HL-60/S4 treated with phorbol 12-myristate 13-acetate at 8.2 ng/mL for 4 days and 3 days (cell line): ENCODE data around the gene NEK10.
"Not testable (repeated sequence)": the region's sequence is repeated elsewhere in the genome, so short reads cannot be mapped to it uniquely, and the experiment has no call there.

Source experiments
- in situ Hi-C: fragments of 300-500 bp; cut with MboI; formaldehyde crosslinking; loops from 2 replicates; pipeline ENCODE4 v1.15.0; 2022; ENCODE audit warnings: low sequenced_read_pairs

NEK10 gene

DNA sequence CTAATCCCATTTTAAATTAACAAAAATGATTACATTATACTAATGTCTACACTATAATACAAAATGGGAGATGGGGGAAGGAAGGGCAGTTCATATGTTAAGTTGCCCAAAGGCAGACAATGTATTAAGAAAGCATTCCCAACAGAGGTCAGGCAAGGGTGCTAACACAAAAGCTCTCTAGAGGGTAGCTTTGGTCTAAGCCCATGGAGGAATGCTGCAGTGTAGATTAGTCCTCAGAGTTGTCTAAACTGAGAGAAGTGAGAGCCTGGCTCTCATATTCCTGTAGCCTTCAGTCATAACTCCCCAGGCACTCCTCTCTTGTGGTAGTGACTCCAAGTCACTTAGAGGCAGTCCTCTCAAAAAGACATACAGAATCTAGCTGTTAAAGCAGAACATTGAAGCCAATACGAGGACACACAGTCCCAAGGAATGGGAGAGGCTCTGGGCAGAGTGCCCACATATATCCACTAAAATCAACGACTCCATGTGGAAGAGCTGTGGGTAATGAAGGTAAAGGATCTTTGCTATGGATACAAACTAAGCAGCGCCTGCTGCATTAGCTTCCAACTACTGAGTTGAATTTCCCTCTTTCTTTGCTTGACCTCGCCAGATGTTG, 14.5 kb downstream of the NEK10 start:
- in situ Hi-C loops, result no loop called here

DNA sequence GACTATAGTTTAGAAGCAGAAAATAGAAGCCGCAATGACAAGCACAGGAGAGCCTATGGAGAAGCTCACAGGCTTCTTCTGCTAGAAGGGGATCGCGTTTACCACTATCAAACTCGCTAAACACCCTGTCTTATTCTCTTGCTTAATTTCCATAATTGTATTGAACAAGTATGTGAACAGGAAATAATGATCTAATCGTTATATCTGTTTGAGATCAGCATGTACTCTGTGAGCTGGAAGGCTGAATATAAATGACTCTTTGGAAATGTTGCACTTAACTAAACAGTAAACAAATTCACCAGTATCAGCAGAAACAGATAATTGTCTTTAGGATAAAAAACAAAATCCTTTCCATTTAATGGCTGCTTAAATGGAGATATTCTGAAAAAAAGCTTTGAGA, 15.0 kb downstream of the NEK10 start:
- in situ Hi-C loops, result no loop called here

DNA sequence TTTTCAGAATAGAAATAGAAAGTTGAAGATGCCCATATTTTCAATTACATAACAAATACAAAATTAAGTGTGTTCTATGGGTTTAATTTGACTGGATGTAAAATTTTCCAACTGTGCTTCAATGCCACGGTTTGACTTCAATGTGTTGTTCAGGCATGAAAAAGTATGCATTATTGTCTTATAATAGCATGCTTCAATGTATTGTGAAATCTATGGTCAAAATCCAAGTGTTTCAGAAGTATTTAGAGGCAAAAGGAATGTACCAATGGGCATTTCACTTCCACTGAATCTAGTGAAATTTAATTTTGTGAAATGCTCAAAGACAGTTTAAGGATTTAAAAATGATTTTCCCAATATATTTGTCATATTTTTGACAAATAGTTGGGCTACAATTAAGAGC, 16.0 kb downstream of the NEK10 start:
- in situ Hi-C loops, result no loop called here

DNA sequence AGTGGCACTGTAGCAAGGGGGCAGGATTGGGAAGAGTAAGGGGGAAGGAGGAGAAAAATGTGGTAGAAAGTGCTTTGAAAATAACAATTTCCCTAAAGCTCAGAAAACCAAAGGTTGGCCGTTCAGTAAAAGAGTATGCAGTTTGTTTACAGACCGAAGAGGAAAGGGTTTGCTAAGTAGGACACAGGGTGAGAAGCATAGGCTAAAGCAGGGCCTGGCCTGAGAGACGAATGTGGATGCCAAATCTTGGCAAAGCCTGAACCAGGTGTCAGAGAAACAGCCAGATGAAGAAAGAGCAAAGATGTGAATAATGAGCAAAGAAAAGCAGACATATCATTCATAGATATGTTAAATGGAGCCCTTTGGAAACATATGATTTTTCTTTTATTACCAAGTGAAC, 17.1 kb downstream of the NEK10 start:
- in situ Hi-C loops, result no loop called here

DNA sequence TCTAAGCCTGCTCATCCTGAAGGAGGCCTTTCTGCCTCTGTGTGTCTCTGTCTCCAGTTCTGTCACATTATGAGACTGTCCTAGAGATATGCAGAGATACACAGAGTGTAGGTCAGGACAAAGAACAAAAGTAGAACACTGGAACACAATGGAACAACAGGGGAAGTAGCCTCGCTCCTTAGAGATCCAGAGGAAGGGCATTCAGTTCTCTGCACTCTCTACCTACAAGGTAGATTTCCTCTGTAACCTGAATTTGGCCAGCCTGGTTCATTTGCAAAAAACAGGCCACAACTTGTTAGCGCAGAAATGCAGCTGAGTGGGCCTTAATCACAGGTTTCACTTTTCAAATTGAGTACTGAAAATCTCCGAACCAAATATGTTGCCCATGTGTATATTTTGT, 19.4 kb downstream of the NEK10 start:
- in situ Hi-C loops, result no loop called here

DNA sequence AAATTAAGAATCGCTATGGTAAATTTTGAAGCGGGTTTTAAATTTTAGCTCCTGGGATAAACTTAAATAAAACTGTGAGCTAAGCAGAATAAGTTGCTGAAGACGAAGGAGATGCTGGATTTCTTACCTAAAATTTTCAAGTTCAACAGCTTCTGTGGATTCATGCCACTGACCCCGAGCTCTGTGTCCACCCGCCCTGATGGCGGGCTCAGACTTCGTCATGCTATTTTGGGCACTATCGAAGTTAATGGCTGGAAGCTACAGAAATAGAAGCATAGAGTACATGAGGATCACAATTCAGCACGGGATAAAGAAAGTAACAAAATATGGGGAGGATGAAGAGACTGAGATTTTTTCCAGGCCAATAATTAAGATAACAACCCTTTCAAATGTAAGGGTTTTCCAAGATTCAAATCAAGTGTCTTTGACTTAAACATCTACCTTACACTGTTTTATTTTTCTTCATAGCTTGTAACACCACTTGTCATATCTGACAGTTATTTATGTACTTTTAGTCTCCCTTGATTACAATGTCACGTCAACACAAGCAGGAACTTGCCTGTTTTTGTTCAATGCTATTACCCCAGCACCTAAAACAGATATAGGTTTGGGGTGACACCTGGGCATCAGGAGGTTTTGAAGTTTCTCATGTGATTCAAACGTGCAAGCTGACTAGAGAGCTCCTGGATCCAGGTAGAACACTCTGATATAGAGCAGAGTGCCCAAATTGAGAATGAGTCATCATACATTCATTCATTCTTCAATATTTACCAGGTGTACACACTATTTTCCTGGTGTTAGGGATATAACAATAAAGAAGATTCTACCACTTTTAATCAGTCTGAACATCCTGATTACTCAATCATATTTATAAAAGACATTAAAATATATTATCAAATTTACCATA, 23.0 kb downstream of the NEK10 start:
- in situ Hi-C loops, result no loop called here

DNA sequence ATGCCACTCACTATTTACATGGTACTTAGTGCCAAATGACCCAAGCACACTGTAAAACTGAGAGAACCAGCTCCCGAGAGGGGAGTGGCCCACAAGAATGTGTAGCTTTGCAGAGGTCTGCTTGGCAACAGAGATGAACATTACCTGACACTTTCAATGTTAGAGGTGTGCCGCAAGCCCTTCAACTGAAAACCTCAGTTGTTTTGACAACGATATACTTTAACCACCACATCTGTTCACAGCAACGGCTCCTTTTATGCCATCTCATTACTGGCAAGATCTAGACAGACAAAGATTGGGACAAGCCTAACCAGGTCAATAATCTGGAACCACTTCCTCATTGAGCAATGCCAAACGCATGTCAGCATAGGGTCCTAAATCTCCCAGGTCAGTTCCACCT, 23.7 kb downstream of the NEK10 start:
- in situ Hi-C loops, result no loop called here

DNA sequence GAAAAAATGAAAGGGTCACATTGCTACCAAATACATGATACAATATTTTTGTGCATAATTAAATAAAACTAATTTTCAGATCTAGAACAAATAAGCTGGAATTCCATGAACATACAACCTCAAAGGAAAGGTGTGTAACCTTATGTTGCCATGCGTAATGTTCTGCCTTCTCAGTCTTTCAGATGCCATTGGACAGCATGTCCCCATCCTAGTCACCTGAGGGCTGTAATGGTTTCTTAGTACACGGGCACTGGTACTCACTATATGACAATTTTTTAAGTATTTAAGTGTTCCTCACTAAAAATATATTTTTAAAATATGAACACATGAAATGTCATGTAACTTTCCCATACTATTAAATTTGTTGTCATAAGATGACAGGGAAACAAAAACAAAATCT, 24.1 kb downstream of the NEK10 start:
- in situ Hi-C loops, result no loop called here

DNA sequence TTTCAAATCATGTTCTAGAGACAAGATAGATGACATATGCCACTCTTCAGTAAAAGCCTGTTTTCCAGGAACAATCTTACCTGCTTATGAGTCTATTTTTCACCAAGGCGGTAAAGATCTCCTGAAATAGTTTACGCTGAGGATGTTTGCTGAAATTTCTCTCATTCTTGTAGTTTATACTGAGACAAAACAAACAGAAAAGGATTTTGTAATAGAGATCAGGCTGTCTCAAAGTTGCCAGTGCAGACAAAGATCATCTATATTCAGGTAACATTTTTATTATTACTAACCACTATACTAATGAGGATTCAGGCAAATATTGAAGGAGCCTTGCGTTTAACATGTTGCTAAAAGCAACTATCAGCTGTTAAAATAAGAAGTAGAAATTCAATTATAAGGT, 25.0 kb downstream of the NEK10 start:
- in situ Hi-C loops, result no loop called here

DNA sequence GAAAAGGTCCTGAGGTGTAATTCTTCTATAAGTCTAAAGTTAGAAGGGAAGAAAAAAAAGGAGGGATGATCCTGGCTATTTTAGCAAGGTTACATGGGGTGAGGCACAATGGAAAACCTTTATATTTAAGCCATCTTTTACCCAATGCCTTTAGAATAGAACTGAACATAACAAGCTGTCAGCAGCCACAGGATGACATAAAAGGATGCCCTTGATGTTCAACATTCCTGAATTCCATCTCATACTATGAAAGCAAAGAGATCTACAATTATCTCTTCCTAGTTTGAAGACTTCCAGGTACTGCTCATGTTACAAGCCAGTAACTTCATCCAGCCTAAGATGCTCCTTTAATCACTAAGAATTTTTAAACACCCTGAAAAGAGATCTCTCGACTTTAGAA, 26.9 kb downstream of the NEK10 start:
- in situ Hi-C loops, result no loop called here

DNA sequence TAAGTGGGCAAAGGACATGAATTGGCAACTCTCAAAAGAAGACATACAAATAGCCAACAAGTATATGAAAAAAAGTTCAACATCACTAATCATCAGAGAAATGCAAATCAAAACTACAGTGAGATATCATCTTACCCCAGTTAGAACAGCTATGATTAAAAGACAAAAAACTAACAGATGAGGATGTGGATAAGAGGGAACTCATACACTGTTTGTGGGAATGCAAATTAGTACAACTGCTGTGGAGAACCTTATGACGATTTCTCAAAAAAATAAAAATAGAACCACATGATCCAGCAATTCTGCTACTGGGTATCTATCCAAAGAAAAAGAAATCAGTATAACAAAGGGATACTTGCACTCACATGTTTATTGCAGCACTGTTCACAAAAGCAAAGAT, 28.6 kb downstream of the NEK10 start:
- in situ Hi-C loops, result no loop called here

DNA sequence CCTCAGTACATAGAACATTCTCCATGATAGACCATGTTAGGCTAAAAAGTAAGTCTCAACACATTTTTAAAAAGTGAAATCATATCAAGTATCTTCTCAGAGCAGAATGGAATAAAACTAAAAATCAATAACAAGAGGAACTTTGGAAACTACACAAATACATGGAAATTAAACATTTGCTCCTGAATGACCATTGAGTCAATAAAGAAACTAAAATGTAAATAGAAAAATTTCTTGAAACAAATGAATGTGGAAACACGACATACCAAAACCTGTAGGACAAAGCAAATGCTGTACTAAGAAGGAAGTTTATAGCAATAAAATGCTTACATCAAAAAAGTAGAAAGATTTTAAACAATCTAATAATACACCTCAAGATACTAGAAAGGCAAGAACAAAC, 33.6 kb downstream of the NEK10 start:
- in situ Hi-C loops, result no loop called here

DNA sequence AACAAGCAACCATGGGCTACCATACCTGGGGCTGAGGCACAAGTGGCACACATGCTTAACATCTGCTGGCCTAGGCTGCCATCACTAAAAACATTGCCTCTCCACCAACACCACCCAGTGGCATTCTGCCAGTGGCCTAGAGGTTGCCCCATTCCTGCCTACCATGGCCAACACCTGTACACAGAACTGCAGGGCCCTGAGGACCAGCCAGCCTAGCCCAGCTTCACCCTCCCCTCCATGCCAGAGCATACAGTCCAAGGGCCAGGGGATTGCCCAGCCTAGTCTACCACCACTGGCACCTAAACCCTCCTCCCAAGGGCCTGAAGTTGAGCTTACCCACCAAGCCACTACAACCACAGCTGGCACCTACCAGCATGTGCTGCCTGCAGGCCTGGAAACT, 35.3 kb downstream of the NEK10 start:
- in situ Hi-C loops, result no loop called here

DNA sequence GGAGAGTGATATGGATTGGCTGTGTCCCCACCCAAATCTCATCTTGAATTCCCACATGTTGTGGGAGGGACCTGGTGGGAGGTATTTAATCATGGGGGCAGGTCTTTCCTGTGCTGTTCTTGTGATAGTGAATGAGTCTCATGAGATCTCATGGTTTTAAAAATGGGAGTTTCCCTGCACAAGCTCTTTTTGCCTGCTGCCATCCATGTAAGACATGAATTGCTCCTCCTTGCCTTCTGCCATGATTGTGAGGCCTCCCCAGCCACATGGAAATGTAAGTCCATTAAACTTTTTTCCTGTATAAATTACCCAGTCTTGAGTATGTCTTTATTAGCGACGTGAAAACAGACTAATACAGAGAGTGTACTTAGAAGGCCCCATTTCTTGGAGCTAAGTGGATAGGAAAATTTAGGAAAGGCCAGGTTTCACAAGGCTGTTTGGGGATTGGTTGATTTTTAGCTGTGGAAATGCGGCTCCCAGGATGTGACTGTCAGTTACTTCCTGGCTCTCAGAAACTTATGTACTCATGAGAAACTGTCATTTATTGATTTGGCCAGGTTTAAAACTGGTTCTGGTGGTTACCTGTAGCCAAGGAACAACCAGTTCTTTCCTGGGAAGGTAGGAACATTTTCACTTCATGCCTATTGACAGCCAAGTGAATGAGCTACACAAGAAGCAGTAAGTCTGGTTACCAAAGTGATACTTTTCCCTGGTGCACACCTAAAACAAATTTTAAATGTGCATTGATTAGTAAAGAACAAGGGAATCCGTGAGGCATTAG, 40.0 kb downstream of the NEK10 start:
- in situ Hi-C loops, result not testable (repeated sequence)

DNA sequence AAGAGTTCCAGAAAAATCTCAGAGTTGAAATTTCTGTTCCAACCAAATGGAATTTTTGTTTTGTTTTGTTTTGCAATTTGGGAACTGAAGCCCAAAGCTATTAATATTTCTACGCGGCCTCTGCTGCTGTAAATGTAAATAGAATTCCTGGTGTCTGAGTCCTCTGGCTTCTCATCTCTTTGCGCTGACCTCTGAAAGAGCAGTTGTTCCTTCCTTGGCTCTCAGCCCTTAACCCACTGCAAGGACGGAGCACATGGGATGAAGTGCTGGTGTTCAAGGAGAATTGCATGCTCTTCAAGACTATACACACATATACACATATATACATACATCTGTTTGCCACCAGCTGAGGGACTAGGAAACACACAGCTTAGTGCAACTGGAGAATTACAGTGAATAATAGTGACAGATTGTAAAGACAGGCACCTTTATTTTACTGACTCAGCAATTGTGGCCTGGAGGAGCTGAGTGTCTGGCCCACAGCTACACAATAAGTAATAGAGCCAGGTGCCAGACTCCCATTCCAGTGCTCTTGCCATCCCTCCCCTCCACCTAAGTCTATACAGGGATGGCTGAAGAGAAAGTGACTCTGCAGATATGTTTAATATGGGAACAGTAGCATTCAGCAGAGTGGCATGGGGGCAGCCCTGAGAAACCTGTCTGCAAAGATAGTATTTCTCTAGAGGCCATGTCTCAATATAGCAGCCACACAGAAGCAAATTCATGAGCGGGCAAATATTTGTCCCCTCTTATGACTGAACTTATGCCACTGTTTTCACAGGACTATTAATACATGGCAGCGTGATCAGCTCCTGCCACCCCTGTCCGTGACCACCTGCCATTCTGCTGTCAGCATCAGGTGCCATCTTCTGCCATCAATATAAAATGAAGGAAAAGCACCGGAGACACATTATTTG, 42.3 kb downstream of the NEK10 start:
- in situ Hi-C loops, result no loop called here

DNA sequence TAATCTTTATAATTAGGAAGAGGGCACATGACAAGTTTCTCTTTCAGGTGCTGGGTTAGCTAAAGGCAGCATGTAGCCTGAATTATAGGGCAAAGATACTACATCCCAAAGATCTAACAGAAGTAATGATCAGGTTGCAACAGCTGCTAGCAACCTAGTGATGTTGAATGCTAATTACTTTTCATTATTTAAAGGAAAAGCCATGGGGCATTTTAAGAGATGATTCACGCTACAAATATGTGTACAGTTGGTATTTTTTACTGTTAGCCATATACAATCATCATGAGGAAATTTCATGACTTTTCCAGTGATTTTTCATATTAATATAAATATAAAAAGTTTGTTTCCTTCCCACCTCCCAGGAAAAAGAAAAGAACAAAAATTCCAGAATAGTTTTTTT, 43.0 kb downstream of the NEK10 start:
- in situ Hi-C loops, result no loop called here

DNA sequence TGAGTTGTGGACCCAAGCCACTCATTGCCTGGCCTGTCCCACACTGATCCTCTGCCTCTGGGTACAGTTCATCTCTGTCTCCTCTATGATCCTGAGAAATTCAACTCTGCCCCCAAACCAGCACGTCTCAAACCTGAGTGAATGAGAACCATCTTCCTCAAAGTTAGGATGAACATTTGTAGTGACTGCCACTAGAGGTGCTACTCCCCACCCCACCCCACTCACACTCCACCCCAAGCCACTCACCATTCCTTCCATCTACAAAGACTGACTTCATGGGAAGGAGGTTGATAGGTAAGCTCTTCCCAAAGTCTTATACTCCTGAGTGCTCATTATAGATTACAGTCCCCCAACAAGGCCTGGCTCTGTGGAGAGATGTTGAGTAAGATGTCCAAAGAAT, 43.8 kb downstream of the NEK10 start:
- in situ Hi-C loops, result no loop called here

DNA sequence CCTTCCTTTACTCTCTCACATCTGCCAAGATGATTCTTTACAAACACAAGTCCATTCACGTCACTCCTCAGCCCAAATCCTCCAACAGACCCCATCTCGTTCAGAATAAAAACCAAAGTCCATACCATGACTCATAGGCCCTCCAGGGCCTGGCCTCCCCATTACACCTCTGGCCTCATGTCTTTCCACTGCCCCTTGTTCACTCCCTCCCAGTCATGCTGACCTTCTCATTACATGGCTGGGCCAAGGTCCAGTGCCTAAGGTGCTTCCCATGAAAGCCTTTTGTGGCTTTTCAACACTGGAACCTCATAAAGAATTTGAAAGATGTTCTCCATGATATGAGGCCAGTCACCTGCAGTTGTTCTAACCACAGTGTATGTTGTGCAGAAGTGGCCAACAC, 44.5 kb downstream of the NEK10 start:
- in situ Hi-C loops, result no loop called here

DNA sequence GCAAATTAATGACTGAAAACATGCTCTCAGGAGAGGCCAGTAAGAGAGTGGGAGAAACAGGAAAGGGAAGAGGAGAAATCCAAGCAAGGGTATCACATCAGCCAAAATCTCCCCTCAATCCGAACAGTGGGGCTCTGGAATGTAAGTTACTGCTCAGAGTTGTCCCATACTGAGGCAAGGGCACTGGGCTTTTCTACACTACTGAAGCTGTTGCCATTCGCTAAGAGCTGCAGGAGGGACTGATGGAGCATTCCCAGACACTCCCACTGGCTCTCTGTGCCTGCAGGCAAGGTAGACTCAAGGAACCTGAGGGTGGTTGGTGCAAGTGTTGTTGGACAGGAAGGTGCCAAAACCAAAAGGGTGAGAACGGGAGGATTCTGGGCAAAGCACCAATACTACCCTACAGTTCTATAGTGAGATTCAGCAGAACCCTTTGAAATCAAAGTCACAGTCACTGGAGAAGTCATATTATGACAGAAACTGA, 46.1 kb downstream of the NEK10 start:
- in situ Hi-C loops, result no loop called here

DNA sequence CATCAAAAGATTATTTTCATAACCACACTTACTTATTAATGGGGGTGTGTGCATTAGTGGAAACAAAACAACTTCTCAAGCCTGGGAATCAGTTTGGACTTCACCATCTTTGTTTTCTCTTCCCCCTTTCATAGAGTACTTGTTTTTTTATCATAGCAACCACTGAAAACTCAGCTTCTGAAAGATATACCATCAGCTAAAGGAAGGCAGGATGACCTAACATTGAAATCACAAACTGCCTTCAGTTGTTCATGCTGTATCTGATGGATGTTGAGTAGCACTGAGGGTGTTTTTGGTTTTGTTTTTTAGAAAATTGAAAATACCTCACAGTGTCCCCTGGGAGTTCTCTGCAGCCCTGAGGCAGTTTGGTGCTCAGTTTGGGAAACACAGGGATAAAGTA, 46.5 kb downstream of the NEK10 start:
- in situ Hi-C loops, result no loop called here
